Inferior parietal cortex (tissue), 1 donor: ENCODE data around the gene AS3MT.
"Not testable (repeated sequence)": the region's sequence is repeated elsewhere in the genome, so short reads cannot be mapped to it uniquely, and the experiment has no call there.

Source experiments
- DNase-seq: peaks from one replicate; pipeline ENCODE4 v3.0.0-alpha.2; 2016; ENCODE audit errors: extremely low spot score

The AS3MT gene

DNA sequence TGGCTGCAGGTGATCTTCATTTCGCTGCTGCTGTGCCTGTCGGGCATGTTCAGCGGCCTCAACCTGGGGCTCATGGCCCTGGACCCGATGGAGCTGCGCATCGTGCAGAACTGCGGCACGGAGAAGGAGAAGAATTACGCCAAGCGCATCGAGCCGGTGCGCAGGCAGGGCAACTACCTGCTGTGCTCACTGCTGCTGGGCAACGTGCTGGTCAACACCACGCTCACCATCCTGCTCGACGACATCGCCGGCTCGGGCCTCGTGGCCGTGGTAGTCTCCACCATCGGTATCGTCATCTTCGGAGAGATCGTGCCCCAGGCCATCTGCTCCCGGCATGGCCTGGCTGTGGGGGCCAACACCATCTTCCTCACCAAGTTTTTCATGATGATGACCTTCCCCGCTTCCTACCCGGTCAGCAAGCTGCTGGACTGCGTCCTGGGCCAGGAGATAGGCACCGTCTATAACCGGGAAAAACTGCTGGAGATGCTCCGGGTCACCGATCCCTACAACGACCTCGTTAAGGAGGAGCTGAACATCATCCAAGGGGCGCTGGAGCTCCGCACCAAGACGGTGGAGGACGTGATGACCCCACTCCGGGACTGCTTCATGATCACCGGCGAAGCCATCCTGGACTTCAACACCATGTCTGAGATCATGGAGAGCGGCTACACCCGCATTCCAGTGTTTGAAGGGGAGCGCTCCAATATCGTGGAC, 50.1 kb downstream of the AS3MT start:
- DNase-seq: no peak

DNA sequence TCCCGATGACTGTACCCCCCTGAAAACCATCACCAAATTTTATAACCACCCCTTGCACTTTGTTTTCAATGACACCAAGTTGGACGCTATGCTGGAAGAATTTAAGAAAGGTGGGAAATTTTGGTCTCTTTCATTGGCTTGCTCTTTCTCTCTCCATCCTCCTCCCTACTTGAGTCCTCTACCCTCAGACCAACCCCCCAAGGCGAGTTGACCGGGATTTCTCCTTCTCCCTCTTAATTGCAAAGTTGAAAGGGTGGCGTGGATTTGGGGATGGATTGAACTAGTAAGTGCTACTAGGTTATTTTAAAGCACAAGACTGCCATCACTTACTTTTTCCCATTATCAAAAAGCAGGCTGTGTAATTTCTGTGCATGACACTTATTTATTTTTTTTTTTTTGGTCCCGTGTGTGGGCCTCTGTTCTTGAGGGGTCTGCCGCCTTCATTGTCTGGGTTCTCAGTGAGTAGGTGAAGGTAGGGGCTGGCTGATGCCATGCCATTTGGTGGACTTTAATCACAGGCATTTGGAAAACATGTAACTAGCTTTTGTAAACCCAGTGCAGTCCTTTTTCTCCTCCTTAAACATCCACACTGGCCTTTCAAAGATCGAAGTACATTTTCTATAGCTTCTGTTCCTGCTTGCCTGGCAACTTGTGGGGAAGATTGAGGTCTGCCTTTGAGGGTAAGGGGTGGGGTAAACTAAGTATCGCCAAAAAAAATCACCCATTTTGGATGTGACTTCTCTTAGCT, 50.9 kb downstream of the AS3MT start:
- no peak for DNase-seq

DNA sequence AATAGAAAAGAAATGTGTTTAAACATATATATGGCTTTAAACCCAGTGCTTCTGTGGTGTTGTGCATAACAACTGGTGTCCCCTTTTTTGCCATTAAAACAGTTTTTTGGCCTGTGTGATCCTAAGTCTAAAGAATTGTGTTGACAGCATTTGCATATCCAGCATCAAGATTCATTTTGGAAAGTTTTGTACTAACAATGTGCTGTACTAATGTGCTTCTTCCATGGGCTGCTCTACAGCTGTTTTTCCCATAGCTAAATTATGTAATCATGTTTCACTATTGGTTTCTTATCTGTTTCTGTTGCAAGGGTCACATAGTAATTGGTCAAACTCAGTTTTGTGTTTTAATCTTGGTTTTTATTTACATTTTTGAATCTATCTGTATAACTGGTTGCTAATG, 54.3 kb downstream of the AS3MT start:
- no peak for DNase-seq

- no peak for DNase-seq
Measured at GRCh38 chr10:102926842-102927241, 57.6 kb downstream of the AS3MT start.

GRCh38 chr10:102927311-102928010, 58.2 kb downstream of the AS3MT start:
- DNase-seq: no peak

- not testable (repeated sequence) for DNase-seq
Measured at GRCh38 chr10:102928442-102928841, 59.2 kb downstream of the AS3MT start.

GRCh38 chr10:102930720-102931119, 61.5 kb downstream of the AS3MT start:
- DNase-seq: no peak

GRCh38 chr10:102931643-102932042, 62.4 kb downstream of the AS3MT start:
- no peak for DNase-seq

GRCh38 chr10:102935505-102935904, 66.2 kb downstream of the AS3MT start:
- no peak for DNase-seq

DNA sequence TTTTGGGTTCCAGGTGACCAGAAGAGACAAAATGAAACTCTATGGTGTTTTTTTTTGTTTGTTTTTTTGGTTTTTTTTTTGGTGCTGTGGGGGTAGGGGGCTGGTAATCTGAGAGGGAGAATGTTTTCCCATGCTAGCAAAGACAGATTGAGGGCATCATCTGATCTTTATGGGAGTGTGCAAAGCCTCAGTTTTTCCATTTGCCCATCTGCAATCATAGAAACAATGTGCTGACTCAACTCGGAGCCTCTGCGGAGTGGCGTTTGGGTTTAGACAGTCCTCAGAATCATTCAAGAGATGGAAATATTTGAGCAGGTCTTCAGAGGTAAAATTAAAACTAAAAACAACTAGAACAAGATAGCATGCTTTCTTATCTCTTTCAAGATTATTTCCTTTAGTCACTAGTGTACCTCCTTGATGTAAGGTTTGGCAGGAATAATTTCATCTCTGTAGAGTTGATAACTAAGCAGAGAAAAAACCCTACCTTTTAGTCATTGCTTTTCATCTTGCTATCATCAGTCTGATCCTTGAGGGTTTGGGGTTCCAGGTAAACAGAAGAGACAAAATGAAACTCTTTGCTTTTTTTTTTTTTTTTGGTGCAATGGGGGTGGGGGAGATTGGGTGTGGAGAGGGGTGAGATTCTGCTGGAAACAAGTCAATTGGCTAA, 66.8 kb downstream of the AS3MT start:
- no peak for DNase-seq

DNA sequence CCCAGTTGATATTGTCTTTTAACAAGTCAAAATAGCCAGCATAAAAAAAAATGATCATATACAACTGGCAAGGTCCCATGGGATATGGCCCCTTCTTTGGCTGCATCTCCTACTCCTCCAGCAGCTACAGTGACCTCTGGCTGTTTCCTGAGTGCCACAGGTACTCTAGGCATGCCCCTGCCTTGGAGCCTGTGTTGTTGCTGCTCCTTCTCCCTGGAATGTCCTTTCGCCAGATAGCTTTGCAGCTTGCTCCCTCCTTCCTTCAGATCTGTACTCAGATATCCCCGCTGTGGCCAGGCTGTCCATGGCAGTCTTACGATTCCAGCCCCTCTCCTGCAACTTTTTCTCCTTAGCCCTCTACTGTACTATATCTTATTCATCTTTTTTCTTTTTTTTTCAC, 72.1 kb downstream of the AS3MT start:
- no peak for DNase-seq

- DNase-seq: no peak
Measured at GRCh38 chr10:102945449-102945848, 76.2 kb downstream of the AS3MT start.

- no peak for DNase-seq
Measured at GRCh38 chr10:102945962-102946361, 76.7 kb downstream of the AS3MT start.

- no peak for DNase-seq
Measured at GRCh38 chr10:102946992-102947391, 77.7 kb downstream of the AS3MT start.

GRCh38 chr10:102948176-102948575, 78.9 kb downstream of the AS3MT start:
- DNase-seq: no peak

GRCh38 chr10:102948786-102949185, 79.5 kb downstream of the AS3MT start:
- no peak for DNase-seq

DNA sequence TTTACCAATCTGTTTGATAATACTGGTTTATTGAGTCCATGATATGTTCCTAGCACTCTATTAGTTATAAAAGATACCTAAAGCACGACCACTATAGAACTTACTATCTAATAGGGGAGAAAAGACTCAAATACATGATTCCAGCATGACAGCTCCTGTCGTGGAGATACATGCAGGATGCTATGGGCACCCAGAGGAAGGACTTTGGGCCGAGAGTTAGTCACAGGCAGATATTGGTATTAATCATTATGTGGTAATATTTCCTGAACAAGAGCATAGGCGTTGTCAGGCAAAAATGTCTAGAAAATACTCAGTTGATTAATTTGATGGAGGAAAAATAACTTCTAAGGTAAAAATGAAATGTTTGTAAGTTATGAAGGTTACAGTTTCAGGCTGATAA, 80.6 kb downstream of the AS3MT start:
- DNase-seq: no peak

DNA sequence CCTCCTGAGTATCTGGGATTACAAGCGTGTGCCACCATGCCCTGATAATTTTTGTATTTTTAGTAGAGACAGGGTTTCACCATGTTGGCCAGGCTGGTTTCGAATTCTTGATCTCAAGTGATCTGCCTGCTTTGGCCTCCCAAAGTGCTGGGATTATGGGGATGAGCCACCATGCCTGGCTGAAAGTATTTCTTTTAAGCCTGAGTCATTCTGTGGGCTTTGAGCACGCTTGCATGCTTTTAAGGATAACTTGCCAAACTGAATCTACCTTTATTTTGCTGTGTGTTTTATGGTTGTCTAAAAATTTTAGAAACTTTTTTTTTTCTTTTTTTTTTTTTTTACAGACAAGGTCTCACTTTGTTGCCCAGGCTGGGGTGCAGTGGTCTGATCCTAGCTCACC, 82.0 kb downstream of the AS3MT start:
- DNase-seq: no peak
